B cell (primary cell): ENCODE measurements around the gene FANCI. TPM values are rescaled to one million over a fixed set of nuclear protein-coding genes. Genes with fewer than 3 reads are reported as not detected.

Experiments used
- ATAC-seq: fragments of 200-7000 bp; cut with Tn5 transposase; one replicate; pipeline ENCODE4 v1.10.0; 2021; ENCODE audit warnings: low read depth, mild to moderate bottlenecking, moderate number of reproducible peaks, moderate library complexity
- CTCF ChIA-PET: fragments of 350-600 bp; sonication (Branson Sonifier 250); formaldehyde crosslinking; loops from one replicate; lab custom pipeline; 2021; ENCODE audit warnings: antibody characterized with exemption, inconsistent platforms; lab: Charles Lee
- POLR2A ChIA-PET: fragments of 350-600 bp; sonication (Branson Sonifier 250); formaldehyde crosslinking; loops from one replicate; lab custom pipeline; 2021; ENCODE audit warnings: antibody characterized with exemption; lab: Charles Lee
- DNase-seq: peaks from one replicate; pipeline ENCODE4 v3.0.0; 2013
- H2AFZ ChIP-seq: 2 replicates; pipeline ENCODE4 v1.6.1; 2012; ENCODE audit warnings: mild to moderate bottlenecking, low read depth, low read length; ENCODE audit not compliant: insufficient read depth, poor library complexity, severe bottlenecking
- H3K27ac ChIP-seq, 2 donors: 1 replicate in 1 of 2; 2 replicates in 1 of 2; pipeline ENCODE4 v1.5.1; 2012 to 2013; ENCODE audit warnings: low read length in 2 of 2, mild to moderate bottlenecking in 2 of 2, moderate library complexity in 1 of 2
- H3K27me3 ChIP-seq, 4 experiments: fragments of 200-600 bp in 1 of 4; sonication (generic) in 1 of 4; replicated peaks in 1 of 4; 1 replicate in 2 of 4; 2 replicates in 2 of 4; pipeline versions ENCODE4 v1.6.1 to v1.7.0; 2013 to 2016; ENCODE audit warnings: low read length in 3 of 4, mild to moderate bottlenecking in 2 of 4, mixed read lengths in 1 of 4, moderate library complexity in 1 of 4; ENCODE audit not compliant: insufficient read depth in 4 of 4, control insufficient read depth in 3 of 4; ENCODE audit errors: control extremely low read depth in 1 of 4
- H3K36me3 ChIP-seq, 2 experiments: replicated peaks in 1 of 2; 1 replicate in 1 of 2; 2 replicates in 1 of 2; pipeline versions ENCODE4 v1.6.1 to v1.7.1; 2013; ENCODE audit warnings: low read length in 1 of 2; ENCODE audit not compliant: insufficient read depth in 2 of 2, control insufficient read depth in 1 of 2; ENCODE audit errors: control extremely low read depth in 1 of 2, extremely low read depth in 1 of 2
- H3K4me1 ChIP-seq, 2 donors: fragments of 200-600 bp in 1 of 2; sonication (generic) in 1 of 2; 1 replicate in 1 of 2; 2 replicates in 1 of 2; pipeline versions ENCODE4 v1.5.1 to v1.6.1; 2013 to 2017; ENCODE audit warnings: low read length in 2 of 2; ENCODE audit not compliant: control insufficient read depth in 2 of 2, insufficient read depth in 2 of 2
- H3K4me2 ChIP-seq: replicated peaks from 2 replicates; pipeline ENCODE3; 2012; ENCODE audit warnings: mild to moderate bottlenecking, low read depth, low read length; ENCODE audit not compliant: poor library complexity, severe bottlenecking
- H3K4me3 ChIP-seq, 5 experiments: fragments of 200-600 bp in 1 of 5; sonication (generic) in 1 of 5; 1 replicate in 3 of 5; 2 replicates in 2 of 5; pipeline versions ENCODE4 v1.5.1 to v1.7.0; 2011 to 2016; ENCODE audit warnings: low read length in 4 of 5, mild to moderate bottlenecking in 4 of 5, low read depth in 2 of 5, control low read depth in 1 of 5, moderate library complexity in 1 of 5; ENCODE audit not compliant: insufficient read depth in 1 of 5; ENCODE audit errors: control extremely low read depth in 1 of 5, extremely low read depth in 1 of 5
- H3K79me2 ChIP-seq: fragments of 200-600 bp; sonication (generic); one replicate; pipeline ENCODE4 v1.6.0; 2016; ENCODE audit warnings: low read length; ENCODE audit not compliant: control insufficient read depth, insufficient read depth
- H3K9ac ChIP-seq: fragments of 200-600 bp; sonication (generic); 2 replicates; pipeline ENCODE4 v1.6.1; 2017; ENCODE audit warnings: mild to moderate bottlenecking, low read length, moderate library complexity
- H3K9me3 ChIP-seq, 3 donors: one replicate each; pipeline versions ENCODE4 v1.6.1 to v1.7.1; 2013; ENCODE audit warnings: low read length in 2 of 3; ENCODE audit not compliant: control insufficient read depth in 2 of 3, insufficient read depth in 1 of 3; ENCODE audit errors: control extremely low read depth in 1 of 3
- H4K20me1 ChIP-seq: 2 replicates; pipeline ENCODE4 v1.6.0; 2012; ENCODE audit warnings: mild to moderate bottlenecking, low read length; ENCODE audit not compliant: insufficient read depth, control insufficient read depth, poor library complexity, severe bottlenecking
- H3K27ac Mint-ChIP-seq: one replicate; pipeline ENCODE4 v1.8.0; 2021; ENCODE audit warnings: mixed read lengths
- H3K27me3 Mint-ChIP-seq: one replicate; pipeline ENCODE4 v1.8.0; 2021; ENCODE audit warnings: mixed read lengths
- H3K4me1 Mint-ChIP-seq: one replicate; pipeline ENCODE4 v1.8.0; 2021; ENCODE audit warnings: mixed read lengths
- H3K4me3 Mint-ChIP-seq: one replicate; pipeline ENCODE4 v1.8.0; 2021; ENCODE audit warnings: mixed read lengths
- H3K9me3 Mint-ChIP-seq: one replicate; pipeline ENCODE4 v1.8.0; 2022; ENCODE audit warnings: mixed read lengths; ENCODE audit not compliant: insufficient read depth
- EZH2 ChIP-seq: IDR thresholded peaks from 2 replicates; pipeline ENCODE4 v1.6.1; 2012; ENCODE audit warnings: borderline replicate concordance, low read depth, mild to moderate bottlenecking, moderate library complexity, low read length; ENCODE audit not compliant: insufficient read depth, poor library complexity, severe bottlenecking
- WGBS: methylation state at CpG from one replicate; pipeline ENCODE4 v1.1.5; 2013; ENCODE audit warnings: missing lambda C conversion rate; ENCODE audit not compliant: insufficient coverage; 5-methylcytosine and 5-hydroxymethylcytosine counted together
- intact Hi-C: fragments of 100-400 bp; cut with micrococcal nuclease; formaldehyde crosslinking; loops from one replicate; pipeline ENCODE4 v1.10.0; 2022
- polyA plus RNA-seq: library from polyadenylated mRNA; depleted of rRNA; stranded (reverse); fragments of >200 nt; gene quantifications from 2 replicates; pipeline ENCODE4 v1.2.3, GENCODE V29; 2012
- total RNA-seq, 2 donors: library from RNA; stranded (reverse); fragments of 120-200 nt in 1 of 2; gene quantifications; 1 replicate in 1 of 2; 2 replicates in 1 of 2; pipeline versions ENCODE4 v1.2.3 to v1.2.4, GENCODE V29; 2013 to 2022
- TF ChIP-seq, protein P1 (sequence below): fragments of 200-600 bp; IDR thresholded peaks from one replicate; pipeline ENCODE4 v1.8.0; 2022; ENCODE audit warnings: antibody characterized with exemption, mild to moderate bottlenecking

The FANCI gene
- total and polyA plus RNA-seq, 2 donors (not counting 1 experiment from before 2014, with no cell fraction given) = 2.7 to 14.2 TPM

DNA sequence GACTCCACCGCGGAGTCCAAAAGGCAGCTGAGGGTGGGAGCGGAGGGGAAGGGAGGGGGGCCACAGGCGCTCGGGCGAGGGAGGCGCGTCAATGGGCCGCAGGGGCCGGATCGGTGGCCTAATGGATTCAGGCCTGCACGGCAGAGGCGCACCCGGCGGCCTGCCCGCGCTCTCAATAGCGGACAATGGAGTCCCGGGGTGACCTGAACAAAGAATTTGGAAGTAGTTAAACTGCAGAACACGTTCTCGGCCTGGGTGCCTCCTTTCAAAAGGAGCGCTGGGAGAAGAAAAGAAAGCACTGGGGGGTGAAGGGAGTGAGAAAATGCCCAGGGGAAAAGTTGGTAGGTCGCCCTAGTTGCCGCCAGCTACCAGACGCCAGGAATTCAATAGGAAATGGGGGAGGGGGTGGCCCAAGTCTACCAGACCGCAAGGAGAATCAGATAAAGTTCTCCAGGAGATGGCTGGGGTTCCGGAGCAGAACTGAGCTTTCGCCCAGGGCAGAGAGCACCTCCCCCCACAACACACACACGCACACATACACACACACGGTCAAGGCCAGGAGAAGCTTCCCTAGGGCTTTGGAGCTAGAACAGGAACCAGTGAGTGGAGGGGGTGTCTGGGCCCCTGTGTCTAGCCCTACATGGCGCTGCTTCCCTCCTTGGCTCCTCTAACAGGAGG is 116.7 kb downstream of the FANCI start:
- Mint-ChIP-seq H3K4me3 (peak overlapping the region; percentile 3), H3K4me1 (peaks cover 16% of the 10 kb centered on the region), H3K9me3 (no peaks in the 10 kb centered on the region), H3K27ac (peak overlapping the region; percentile 43), H3K27me3 (peaks cover 76% of the 10 kb centered on the region)
- Histone ChIP-seq H3K4me3 (no peak overlapping the region), H3K27me3 (peaks cover 0 to 90% (median 62%) of the 10 kb centered on the region in 4 experiments), H3K9me3 (peaks cover 0 to 40% (median 0%) of the 10 kb centered on the region in 3 donors), H3K79me2 (no peaks in the 10 kb centered on the region), H3K27ac (no peak overlapping the region), H3K4me2 (no peak overlapping the region), H3K9ac (no peak overlapping the region), H4K20me1 (no peaks in the 10 kb centered on the region), H3K4me1 (peaks cover 26 to 41% of the 10 kb centered on the region in 2 donors), H2AFZ (no peak overlapping the region), H3K36me3 (no peaks in the 10 kb centered on the region)
- ATAC-seq = no peak
- TF ChIP-seq, protein P1, sequence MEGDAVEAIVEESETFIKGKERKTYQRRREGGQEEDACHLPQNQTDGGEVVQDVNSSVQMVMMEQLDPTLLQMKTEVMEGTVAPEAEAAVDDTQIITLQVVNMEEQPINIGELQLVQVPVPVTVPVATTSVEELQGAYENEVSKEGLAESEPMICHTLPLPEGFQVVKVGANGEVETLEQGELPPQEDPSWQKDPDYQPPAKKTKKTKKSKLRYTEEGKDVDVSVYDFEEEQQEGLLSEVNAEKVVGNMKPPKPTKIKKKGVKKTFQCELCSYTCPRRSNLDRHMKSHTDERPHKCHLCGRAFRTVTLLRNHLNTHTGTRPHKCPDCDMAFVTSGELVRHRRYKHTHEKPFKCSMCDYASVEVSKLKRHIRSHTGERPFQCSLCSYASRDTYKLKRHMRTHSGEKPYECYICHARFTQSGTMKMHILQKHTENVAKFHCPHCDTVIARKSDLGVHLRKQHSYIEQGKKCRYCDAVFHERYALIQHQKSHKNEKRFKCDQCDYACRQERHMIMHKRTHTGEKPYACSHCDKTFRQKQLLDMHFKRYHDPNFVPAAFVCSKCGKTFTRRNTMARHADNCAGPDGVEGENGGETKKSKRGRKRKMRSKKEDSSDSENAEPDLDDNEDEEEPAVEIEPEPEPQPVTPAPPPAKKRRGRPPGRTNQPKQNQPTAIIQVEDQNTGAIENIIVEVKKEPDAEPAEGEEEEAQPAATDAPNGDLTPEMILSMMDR = no peak
- no peak for TF ChIP-seq EZH2
- intact Hi-C loops = no loop called here
- DNase-seq = no peak
- 13% methylated on average over 26 of the region's 31 CpGs for WGBS
- ChIA-PET POLR2A (no interaction called here), CTCF (interaction anchor here (1.0 to 8.2 kb wide), 10 partner anchors 12 to 154 kb away, joined by 3 to 129 read pairs (median 17); no protein-coding TSS in a partner anchor)
